B cell (primary cell): ENCODE measurements around the gene RASSF1.

ENCODE experiments used
- CTCF ChIP-seq: fragments of 200-600 bp; IDR thresholded peaks from one replicate; pipeline ENCODE4 v1.8.0; 2022; ENCODE audit warnings: antibody characterized with exemption, mild to moderate bottlenecking
- EZH2 ChIP-seq: IDR thresholded peaks from 2 replicates; pipeline ENCODE4 v1.6.1; 2012; ENCODE audit warnings: borderline replicate concordance, low read depth, mild to moderate bottlenecking, moderate library complexity, low read length; ENCODE audit not compliant: insufficient read depth, poor library complexity, severe bottlenecking

DNA sequence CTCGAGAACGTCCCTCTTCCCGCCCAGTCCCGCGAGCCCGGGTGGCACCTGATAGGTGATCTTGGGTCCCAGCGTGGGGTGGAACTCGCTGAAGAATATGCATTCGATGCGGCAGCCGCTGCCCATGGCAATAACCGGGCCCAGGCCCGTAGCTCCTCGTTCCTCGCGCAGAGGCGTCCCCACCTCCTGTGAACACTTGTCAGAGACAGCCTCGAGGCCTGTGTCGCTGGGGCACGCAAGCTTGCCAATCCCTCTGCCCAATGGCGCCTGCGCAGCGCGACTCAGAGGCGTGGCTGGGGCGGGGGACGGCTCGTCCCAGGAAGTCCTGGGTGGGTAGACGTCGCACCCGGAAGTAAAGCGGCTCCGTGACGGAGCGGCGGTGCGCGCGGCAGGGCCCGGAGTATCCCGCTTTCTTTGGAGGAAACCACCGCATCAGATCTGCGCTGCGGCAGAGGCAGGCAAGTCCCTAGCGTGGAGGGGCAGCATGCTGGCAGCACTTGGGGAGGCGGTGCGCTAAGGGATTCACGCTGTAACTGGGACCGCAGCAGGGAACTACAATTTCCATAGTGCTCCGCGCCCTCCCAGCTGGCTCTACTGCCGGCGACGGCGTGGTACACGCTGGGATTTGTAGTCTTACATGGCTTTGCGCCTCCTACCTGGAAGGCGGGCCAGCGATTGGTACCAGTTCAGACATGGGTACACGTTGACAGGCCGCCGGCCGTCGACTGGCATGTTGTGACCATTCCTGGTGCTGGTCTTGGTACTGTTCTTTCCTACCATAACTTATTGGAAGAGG is 10.1 kb upstream of the RASSF1 start, which contains the start of the genes CYB561D2 and NPRL2:
- TF ChIP-seq CTCF (no peak), EZH2 (no peak)
